GM12865 (cell line): ENCODE results near the gene F2R.

Experiments
- DNase-seq: peaks from one replicate; pipeline ENCODE4 v3.0.0; 2010; ENCODE audit warnings: low read depth
- H3K4me3 ChIP-seq: 2 replicates; pipeline ENCODE4 v1.5.1; 2011; ENCODE audit warnings: mild to moderate bottlenecking, low read depth, low read length, control low read depth
- TF ChIP-seq, protein P1 (sequence below): IDR thresholded peaks from 2 replicates; pipeline ENCODE4 v1.5.1; 2011; ENCODE audit warnings: low read length, control low read depth, low read depth, inconsistent platforms; ENCODE audit not compliant: insufficient read depth; ENCODE audit errors: missing control alignments

F2R gene

DNA sequence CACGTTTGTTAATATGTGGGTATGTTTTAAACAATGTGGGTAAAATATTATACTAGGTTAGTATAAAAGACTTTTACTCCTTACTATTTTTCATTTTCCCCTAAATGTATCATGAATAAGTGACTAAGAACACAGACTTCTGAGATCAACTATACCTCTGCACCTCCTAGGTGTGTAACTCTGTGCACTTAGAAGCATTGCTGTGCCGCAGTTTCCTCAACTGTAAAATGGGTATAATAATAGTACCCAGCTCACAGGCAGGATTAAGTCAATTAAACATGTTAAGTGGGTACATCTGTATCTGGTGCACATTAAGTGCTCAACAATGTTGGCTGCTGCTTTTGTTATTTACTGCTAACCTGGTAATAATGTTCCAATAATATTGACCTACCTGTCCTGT, 21.6 kb upstream of the F2R start:
- no peak for DNase-seq
- no peak overlapping the region for H3K4me3 ChIP-seq
- TF ChIP-seq, protein P1, sequence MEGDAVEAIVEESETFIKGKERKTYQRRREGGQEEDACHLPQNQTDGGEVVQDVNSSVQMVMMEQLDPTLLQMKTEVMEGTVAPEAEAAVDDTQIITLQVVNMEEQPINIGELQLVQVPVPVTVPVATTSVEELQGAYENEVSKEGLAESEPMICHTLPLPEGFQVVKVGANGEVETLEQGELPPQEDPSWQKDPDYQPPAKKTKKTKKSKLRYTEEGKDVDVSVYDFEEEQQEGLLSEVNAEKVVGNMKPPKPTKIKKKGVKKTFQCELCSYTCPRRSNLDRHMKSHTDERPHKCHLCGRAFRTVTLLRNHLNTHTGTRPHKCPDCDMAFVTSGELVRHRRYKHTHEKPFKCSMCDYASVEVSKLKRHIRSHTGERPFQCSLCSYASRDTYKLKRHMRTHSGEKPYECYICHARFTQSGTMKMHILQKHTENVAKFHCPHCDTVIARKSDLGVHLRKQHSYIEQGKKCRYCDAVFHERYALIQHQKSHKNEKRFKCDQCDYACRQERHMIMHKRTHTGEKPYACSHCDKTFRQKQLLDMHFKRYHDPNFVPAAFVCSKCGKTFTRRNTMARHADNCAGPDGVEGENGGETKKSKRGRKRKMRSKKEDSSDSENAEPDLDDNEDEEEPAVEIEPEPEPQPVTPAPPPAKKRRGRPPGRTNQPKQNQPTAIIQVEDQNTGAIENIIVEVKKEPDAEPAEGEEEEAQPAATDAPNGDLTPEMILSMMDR = no peak

- TF ChIP-seq, protein P1 = no peak
- DNase-seq = no peak
Observed at GRCh38 chr5:76695346-76695745, 20.6 kb upstream of the F2R start.

DNA sequence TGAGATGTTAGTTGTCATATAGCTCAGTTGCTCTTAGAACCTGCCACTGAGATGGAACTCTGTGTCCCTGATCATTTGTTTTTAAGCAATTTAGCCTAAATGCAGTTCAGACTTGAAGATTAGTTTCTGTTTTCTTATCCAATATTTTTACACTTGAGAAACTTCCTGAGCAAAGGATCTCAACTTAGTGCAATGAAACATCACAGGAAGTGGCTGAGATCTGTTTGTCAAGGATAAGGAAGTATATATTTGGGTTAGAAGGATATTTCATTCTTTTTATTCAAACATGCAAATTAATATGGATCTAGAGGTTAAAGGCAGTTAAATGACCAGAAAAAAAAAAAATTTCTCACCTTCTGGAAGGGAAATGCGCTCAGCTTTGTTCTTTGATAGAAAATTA, 19.7 kb upstream of the F2R start:
- TF ChIP-seq, protein P1 = no peak
- DNase-seq = no peak
- H3K4me3 ChIP-seq = no peak overlapping the region

More at GRCh38 chr5:76695346-76695745, 20.6 kb upstream of the F2R start:
- no peak overlapping the region for H3K4me3 ChIP-seq

GRCh38 chr5:76697670-76698069, 18.3 kb upstream of the F2R start:
- TF ChIP-seq, protein P1 = no peak
- no peak overlapping the region for H3K4me3 ChIP-seq
- no peak for DNase-seq

DNA sequence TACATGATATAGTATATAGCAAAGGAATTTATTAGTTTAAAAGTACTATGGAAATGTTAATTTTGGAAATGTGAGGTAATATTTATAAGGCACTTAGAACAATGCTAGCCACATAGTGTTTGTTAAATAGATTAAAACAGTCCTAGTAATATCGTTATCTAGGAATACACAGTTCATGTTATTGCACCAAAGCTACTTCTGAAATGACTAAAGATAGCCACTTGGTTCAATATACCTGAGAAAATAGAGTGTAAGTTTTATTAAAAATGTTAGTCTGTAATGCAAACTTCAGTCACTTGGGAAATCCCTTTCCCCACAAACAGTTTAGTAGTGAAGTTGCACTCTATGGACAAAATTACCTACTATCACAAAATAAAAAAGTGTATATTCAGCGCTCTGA, 15.4 kb upstream of the F2R start:
- no peak for DNase-seq
- H3K4me3 ChIP-seq = no peak overlapping the region
- TF ChIP-seq, protein P1 = no peak

- TF ChIP-seq, protein P1 = no peak
- H3K4me3 ChIP-seq = no peak overlapping the region
- DNase-seq = no peak
Observed at GRCh38 chr5:76701298-76701697, 14.6 kb upstream of the F2R start.

- H3K4me3 ChIP-seq = no peak overlapping the region
- no peak for DNase-seq
- TF ChIP-seq, protein P1 = no peak
Observed at GRCh38 chr5:76703707-76704106, 12.2 kb upstream of the F2R start.
